Right ventricle myocardium superior (tissue), 1 donor: Measurements from ENCODE around the gene PAPPA. TPM values are rescaled to one million over a fixed set of nuclear protein-coding genes. Genes with fewer than 3 reads are reported as not detected.

Source experiments
- ATAC-seq: fragments of 200-7000 bp; cut with Tn5 transposase; one replicate; pipeline ENCODE4 v1.9.1; 2020; ENCODE audit warnings: mild to moderate bottlenecking; ENCODE audit not compliant: poor library complexity
- DNase-seq: peaks from one replicate; pipeline ENCODE4 v3.0.0-alpha.2; 2020
- intact Hi-C: fragments of 100-400 bp; cut with DNase I; formaldehyde crosslinking; loops from one replicate; pipeline ENCODE4 v1.11.2; 2022
- total RNA-seq: library from RNA; stranded (reverse); fragmentation: NEBNext Ultra II Directional; extraction: Animal tissue kit (Norgen Biotek cat#: 25700); gene quantifications from one replicate; pipeline ENCODE4 v1.2.1, GENCODE V29; 2021
- donor health status: DM: no; HTN: yes; CAD: no; lungs with severe emphysema.

PAPPA gene
- total RNA-seq, 1 donor from 2014 or later, result 1.2 TPM

DNA sequence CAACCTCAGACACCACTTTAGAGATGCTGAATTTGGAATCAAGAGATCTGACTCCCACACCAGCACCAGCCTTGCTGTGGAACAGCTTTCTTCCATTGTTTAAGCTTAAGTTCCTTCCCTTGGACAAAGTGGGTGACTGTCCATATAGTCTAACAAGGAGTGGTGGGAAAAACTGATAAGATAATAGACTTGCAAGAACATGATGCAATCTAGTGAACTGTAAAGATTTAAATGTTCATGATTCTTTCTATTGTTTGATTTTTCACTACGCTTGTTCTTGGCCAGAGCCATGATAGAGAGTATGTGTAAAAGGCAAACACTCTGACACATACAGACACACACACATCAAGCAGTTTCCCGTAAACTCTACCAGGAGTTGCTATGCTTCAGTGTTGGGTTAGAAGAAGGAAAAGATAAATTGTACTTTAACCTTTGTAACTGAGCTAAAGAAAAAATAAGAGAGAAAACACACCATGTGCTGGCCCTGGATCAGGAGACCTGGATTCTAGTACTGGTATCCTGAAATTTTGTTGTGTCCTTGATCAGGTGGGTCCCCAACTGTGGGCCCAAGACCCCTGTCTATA lies 94.3 kb downstream of the PAPPA start:
- ATAC-seq (no peak), DNase-seq (no peak)
- intact Hi-C loops, result no loop called here

DNA sequence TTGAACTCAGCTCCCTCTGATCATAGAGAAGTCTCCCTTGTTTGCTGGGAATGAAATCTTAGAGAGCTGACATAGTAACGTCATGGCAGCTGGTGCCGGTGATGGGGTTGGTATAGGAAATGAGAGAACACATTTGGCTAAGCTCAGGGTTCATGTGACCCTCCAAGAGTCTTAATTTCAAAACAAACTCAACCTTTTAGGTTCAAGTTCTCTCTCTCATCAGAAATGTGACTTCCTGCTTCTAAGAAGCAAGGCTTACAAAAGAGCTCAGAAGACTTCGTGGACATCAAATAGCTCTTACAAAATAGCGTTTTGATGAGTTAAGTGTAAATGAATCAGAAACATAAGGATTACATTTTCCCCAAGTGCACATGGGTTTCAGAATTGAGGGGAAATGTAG lies 97.3 kb downstream of the PAPPA start:
- DNase-seq, result no peak
- no peak for ATAC-seq
- intact Hi-C loops, result no loop called here

DNA sequence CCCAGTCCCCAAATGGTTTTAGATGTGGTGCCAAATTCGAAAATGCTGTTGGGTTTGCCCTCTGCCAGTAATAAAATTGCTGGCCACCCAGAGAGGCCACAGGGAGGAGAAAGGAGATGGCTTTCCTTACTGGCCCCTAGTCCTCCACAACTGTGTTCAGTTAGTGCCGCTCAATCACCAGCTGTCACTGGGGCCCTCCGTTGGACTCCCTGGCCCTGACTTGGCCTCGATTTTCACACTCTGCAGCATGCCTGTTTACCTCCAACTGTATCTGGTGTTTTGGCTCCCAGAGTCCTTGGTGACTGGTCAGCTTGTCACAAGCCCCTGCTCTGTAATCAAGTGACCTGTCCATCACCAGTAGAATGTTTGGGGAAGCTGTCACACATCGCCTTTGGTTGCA lies 97.8 kb downstream of the PAPPA start:
- DNase-seq (no peak), ATAC-seq (no peak)
- intact Hi-C loops, result no loop called here

DNA sequence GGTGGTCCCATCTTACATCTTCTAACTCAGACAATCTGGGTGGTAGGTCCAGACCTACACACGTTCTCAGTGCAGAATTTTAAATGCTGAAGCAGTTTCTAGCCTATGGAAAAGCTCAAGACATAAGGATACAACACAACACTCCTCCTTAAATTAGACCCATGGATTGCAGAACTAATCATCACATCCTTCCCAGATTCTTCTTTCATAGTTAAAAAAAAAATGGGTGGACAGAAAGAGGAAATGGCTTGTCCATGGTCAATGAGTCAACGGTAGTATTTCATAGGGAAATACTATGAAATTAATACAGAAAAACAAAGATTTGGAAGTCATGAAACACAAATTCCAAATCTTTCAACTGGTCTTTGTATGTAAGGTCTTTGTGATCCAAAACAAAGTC lies 106.9 kb downstream of the PAPPA start:
- DNase-seq, result no peak
- no peak for ATAC-seq
- intact Hi-C loops, result no loop called here

DNA sequence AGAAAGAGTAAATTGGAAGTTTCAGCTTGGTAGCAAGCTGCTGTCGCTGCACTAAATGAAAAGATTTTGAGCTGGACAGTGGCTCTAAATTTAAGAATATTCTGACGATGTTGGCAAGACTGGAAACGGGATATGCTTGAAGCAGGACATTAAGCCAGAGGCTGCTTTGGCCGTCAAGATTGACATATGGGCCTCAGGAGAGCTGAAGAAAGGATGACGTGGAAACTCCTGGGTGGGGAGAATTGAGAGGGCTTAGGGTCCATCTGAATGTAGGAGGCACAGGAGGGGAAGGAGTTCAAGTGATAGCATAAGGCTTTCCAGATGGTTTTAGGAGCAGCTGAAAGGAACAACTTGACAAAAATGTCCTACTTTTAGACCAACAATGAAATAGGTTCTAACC lies 108.9 kb downstream of the PAPPA start:
- ATAC-seq (no peak), DNase-seq (no peak)
- intact Hi-C loops, result no loop called here

DNA sequence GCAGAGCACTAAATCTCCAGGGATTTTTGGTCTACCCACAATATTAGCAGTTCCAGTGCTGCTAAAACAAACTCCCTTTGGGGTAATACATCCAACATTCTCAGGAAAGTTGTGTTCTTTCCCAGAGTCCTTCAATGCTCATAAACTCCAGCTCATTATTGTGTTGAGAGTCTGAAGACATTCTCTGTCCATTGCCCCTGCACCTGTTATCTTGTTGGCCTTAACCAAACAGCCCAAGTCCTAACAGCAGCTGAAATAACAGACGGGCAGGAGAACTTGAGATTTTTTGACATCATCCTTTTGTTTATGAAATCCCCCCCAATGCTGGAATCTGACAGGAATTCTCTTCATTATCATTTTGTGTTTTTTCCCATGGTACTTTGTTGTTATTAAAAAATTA lies 110.8 kb downstream of the PAPPA start:
- intact Hi-C loops, result no loop called here
- DNase-seq (no peak), ATAC-seq (no peak)

DNA sequence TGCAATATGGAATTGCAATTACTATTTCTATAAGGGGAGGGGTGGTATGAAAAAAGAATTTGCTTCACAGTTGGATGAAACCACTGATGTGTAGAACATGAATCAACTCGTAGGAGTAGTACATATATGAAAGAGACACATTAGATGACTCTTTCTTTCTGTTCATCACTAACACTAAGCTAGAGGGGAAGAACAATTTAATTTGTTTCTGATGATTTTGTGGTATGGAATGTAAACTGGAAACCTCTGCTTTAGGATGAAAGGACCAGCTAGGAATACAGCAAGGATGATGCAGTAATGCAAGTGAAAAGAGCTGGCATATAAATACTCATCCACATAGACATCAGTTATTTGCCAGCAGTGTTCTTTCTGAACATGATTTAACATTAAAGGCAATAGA lies 113.4 kb downstream of the PAPPA start:
- intact Hi-C loops, result no loop called here
- ATAC-seq, result no peak
- no peak for DNase-seq

DNA sequence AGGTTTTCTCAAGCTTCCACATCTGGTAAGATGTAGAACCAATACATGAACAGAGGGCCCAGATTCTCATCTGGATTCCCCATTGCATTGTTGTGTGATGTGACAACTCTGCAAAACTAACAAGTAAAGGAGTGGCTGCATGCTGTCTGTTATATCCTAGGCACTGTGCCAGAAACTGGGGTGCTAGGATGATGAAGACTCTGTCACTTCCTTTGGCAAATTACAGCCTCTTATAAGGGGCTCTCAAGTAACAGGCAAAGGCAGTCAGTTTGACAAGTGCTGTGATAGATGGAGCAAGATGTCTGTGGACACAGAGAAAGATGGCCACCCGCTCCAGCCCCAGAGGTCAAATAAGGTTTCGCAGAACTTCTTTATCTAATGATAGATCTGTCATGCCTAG lies 115.7 kb downstream of the PAPPA start:
- ATAC-seq (no peak), DNase-seq (no peak)
- intact Hi-C loops, result no loop called here

DNA sequence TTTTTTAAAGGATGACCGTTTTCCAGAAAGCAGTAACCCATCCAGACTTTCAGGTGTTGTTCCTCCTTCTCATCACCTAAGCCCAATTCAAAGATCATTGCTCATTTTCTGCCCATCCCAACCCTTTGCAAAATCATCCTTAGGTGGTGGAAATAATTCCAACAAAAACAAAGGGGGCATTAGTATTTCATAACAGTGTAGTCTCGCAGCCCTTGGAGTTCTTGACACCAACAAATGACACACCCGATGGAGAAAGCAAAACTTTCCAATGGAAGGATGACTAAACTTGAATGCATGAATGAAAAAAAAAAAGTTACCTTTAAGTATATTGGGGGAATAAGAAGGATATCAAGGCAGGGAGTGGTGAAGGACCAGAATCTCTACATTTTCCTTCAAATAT lies 117.0 kb downstream of the PAPPA start:
- intact Hi-C loops, result no loop called here
- no peak for ATAC-seq
- no peak for DNase-seq

DNA sequence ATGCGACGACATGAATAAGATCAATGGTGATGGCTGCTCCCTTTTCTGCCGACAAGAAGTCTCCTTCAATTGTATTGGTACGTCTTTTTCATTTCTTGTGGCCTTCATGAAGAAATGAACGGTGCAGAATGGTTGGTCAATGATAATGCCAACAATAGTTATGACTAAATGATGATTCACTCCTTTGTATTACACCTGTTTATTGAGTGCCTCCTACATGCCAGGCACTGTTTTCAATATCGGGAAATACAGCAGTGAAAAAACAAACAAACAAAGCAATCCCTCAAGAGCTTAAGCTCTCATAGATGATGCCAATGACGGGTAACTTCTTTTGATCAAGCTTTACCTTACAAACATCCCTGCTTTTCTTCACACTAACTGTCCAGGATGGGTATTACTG lies 117.7 kb downstream of the PAPPA start:
- no peak for ATAC-seq
- no peak for DNase-seq
- intact Hi-C loops, result no loop called here

DNA sequence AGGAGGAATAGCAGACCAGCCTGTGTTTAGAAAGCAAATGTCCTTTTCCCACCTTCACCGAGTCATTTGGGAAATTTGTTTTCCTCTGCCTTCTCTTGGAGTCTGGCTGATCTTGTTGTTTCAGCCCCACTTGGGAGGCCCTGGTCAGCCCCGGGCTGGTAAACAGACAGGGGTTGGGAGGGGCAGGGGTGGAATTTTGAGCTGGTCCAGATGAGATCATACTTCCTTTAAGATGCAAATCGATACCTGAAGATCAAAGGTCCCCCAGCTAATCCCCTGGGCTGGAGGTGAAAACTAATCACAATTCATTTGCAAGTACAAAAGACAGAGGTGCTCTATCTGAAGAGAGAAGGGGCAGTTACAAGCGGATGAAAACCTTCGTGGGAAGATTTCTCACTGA lies 118.4 kb downstream of the PAPPA start:
- intact Hi-C loops, result no loop called here
- ATAC-seq (no peak), DNase-seq (no peak)

DNA sequence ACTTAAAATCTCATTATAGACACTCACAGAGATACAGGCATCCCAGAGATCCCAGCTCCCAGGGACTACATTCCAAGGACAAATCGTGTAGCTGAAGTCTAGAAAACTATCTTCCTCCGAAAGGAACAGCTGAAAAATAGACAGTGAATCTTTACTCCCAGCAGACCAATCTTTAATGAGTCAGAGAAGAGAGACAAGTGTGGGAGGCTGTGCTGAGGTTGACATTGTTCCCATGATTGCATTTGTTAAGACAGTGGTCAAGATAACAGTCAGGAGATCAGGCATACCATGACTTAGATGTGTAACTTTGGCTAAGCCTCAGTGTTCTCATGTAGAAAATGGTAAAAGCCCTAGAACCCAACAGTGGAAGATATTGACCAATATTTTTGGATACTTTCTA lies 120.7 kb downstream of the PAPPA start:
- ATAC-seq (no peak), DNase-seq (no peak)
- intact Hi-C loops, result no loop called here

DNA sequence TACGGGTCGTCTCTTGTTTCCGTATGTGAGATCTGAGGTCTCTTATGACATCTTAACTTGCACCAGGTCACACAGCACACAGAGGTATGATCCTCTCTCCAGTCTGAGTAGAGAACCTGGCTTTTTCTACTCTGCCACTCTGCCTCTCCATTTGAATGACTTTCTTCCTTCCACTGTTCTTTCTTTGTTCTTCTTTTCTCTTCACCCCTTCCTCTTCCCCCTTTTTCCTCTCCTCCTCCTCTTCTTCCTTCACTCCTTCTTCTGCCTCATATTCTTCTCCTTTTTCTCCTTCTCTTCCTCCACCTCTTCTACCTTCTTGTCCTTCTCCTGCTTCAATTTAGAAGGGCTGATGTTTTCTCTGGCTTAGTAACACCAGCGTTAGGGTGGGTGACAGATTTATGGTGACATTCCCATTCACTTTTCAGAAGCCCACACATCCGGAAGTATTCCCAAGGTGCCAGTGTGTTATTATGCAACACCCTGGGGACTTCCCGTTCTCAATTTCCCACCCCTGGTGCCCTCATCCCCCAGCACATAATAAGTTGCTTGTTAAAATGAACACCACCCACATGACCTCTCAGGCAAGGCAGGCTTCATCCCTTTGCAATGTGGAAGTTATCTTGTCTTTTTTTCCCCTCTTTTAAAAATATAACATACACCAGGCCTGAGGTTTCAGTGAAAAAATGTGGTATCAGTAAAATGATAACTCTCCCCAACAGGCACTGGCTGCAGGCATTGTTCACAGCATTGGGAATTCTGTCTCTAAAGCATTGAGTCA lies 122.0 kb downstream of the PAPPA start:
- intact Hi-C loops, result no loop called here
- DNase-seq (no peak), ATAC-seq (no peak)

DNA sequence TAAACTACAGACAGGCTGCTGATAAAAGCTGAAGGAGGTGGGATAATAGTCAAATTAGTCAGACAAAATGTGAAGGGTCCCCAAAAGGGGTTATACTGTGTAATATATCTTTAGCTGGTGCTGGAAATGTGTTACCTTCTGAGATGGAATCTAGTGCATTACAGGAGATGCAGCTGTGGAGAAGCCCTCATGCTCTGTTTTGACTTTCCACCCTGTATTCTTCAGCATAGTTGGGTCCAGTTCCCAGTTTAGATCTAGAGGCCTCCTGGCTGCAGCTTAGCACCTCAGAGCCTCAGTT lies 122.6 kb downstream of the PAPPA start:
- intact Hi-C loops, result no loop called here
- DNase-seq, result no peak
- no peak for ATAC-seq

DNA sequence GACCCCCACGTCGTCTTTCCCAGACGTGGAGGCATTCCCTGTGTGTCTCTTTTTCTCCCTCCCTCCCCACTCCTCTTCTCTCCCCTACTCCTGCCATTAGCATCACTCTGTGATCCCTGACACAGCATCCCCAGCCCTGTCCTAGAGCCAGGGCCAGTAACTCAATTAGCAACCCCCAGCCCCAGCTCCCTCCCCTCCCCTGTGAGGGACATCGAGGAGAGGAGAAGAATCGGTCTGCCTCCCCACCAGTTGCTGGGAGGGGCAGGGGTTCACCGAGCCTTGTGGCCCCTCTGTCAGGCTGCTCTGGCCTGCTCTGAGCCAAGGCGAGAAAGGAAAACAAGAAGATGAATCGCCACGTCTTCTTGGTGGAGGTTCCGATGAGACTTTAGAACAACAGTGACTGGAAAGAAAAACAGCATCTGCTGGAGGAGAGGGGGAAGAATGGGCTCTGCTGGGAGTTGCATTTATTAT lies 123.1 kb downstream of the PAPPA start:
- ATAC-seq (no peak), DNase-seq (no peak)
- intact Hi-C loops, result no loop called here

DNA sequence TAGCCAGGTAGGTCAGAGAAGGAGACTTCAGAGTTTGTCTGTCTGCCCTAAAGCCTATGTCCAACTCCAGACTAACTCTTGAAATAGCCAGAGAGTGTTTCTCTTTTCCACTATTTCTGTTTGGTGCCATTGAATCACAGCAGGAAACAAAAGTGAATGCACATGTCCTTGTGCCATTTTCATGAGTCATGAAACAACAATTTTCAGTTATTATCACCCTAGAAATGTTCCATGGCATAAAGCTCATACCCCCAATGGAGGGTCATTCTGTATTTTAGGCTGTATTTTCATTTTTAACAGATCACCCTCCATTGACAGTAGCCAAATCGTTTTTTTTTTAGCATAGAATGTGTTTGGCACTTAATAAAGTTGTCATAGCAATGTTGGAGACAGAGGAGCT lies 124.7 kb downstream of the PAPPA start:
- no peak for ATAC-seq
- intact Hi-C loops, result no loop called here
- DNase-seq, result no peak

DNA sequence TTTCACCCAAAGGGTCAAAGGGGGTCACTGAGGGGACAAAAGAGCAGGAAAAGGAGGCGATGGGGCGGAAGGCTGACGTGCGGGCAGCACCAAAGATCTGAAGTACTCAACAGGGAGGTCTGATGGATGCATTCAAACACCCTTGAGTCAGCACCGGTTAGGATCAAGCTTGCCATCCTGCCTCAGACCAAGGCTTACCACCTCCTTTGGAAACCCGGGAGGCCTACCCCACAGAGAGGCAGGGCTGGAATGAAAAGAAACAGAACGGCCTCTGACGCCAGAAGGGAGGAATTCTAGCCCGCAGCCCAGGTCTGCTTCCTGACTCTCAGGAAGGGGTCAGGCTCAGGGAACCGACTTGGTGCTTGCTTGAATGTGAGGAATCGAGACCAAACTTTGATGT lies 125.6 kb downstream of the PAPPA start:
- intact Hi-C loops, result no loop called here
- no peak for ATAC-seq
- DNase-seq, result no peak

DNA sequence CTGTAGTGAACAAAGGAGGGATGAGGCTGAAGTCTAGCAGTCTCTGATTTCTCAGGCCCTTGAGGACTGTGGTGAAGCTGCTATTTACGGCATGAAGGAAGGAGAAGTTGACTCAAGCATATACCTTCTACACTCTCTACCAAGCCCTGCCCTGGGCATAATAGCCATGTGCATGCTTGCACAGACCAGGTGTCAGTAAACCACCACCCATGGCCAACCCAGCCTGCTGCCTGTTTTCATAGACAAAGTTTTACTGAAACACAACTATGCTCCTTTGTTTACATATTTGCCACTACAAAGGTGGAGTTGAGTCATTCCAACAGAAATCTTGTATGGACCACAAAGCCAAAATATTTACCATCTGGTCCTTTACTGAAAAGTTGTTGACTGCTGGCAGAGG lies 126.9 kb downstream of the PAPPA start:
- DNase-seq, result no peak
- no peak for ATAC-seq
- intact Hi-C loops, result no loop called here

DNA sequence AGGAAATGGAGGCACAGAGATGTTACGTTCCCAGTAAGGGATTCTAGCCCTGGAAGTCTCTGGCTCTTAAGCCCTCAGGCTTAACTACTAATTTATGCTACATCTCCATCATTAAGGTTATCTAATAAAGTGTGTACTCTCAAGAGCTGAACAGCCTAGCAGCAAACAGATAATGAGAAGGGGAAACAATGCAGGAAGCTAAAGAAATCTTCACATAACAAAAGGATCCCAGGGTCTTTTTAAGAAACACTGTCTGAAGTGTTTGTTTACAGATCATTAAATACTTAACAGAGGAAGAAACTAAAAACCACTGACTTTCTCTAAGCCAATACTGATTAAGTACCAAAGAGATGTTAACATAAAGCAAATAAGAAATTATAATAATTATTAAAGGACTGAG lies 129.0 kb downstream of the PAPPA start:
- DNase-seq, result no peak
- intact Hi-C loops, result no loop called here
- ATAC-seq, result no peak

DNA sequence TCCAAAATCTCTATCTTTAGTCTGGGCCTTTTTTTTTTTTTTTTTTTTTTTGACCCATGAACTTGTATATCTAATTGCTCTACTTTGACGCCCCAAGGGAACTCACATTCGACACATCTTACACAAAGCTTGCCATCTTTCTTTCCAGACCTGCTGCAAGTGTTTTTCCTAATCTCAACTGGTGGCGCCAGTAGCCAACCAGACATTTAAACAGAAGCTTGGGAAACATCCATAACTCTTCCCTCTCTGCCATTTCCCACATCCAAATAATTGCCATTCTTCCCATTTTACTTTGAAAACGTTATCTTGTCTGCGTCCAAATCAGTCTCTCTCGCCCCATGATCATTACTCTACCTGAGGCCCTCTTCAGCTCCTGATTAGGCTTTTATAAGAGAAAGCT lies 130.9 kb downstream of the PAPPA start:
- ATAC-seq, result no peak
- intact Hi-C loops, result no loop called here
- no peak for DNase-seq

DNA sequence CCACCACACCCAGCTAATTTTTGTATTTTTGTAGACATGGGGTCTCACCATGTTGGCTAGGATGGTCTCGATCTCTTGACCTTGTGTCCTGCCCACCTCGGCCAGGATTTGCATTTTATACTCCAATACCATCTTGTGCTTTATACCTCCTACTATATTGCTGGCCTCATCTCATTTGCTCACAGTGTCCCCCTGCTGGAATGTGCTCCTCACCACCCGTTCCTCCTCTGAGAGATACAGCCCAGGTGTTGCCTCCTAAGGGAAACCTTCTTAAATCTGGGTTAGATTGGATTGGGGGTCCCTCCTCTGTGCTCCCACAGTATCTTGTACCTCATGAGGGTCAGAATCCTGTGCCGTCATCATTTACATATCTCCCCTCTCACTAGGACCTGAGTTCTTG lies 131.7 kb downstream of the PAPPA start:
- DNase-seq, result no peak
- intact Hi-C loops, result no loop called here
- no peak for ATAC-seq
